Endothelial cell of umbilical vein (primary cell): Measurements from ENCODE around the gene CACNB1. TPM values are rescaled to one million over a fixed set of nuclear protein-coding genes. Genes with fewer than 3 reads are reported as not detected.

Source experiments
- BruUV-seq: library from RNA; stranded (reverse); fragments of 400-500 nt; replicated peaks from 2 replicates; lab custom pipeline; 2021; lab: Mats Ljungman, UMichigan
- CTCF ChIA-PET: fragments of 300-600, 350-600 bp; sonication (Branson Sonifier 250); formaldehyde crosslinking; loops from one replicate; lab custom pipeline; 2021; ENCODE audit warnings: antibody characterized with exemption, inconsistent platforms; lab: Charles Lee
- POLR2A ChIA-PET: fragments of 300-600, 350-600 bp; sonication (Branson Sonifier 250); formaldehyde crosslinking; loops from one replicate; lab custom pipeline; 2021; ENCODE audit warnings: antibody characterized with exemption, inconsistent platforms; lab: Charles Lee
- DNase-seq: peaks from one replicate; pipeline ENCODE4 v3.0.0-alpha.2; 2011; ENCODE audit warnings: low read depth, low spot score
- FAIRE-seq: peaks from 2 replicates; lab custom pipeline; 2011; peaks lifted over from hg19 to GRCh38; lab: Jason Lieb, UNC
- H2AFZ ChIP-seq: 2 replicates; pipeline ENCODE4 v1.6.0; 2012; ENCODE audit warnings: low read depth, low read length, control low read depth, inconsistent platforms
- H3K27ac ChIP-seq: 2 replicates; pipeline ENCODE4 v1.5.1; 2011; ENCODE audit warnings: low read depth, mild to moderate bottlenecking, control low read depth, low read length, moderate library complexity; ENCODE audit not compliant: insufficient read depth
- H3K27me3 ChIP-seq, 2 experiments: 2 replicates each; pipeline versions ENCODE4 v1.6.0 to v1.6.1; 2011; ENCODE audit warnings: low read length in 2 of 2, mixed read lengths in 1 of 2; ENCODE audit not compliant: control insufficient read depth in 2 of 2, insufficient read depth in 2 of 2
- H3K36me3 ChIP-seq, 2 experiments: 2 replicates in 1 of 2; 3 replicates in 1 of 2; pipeline ENCODE4 v1.5.1; 2011; ENCODE audit warnings: low read length in 2 of 2, mild to moderate bottlenecking in 1 of 2, moderate library complexity in 1 of 2; ENCODE audit not compliant: control insufficient read depth in 2 of 2, insufficient read depth in 2 of 2; ENCODE audit errors: extremely low read depth in 1 of 2
- H3K4me1 ChIP-seq: 3 replicates; pipeline ENCODE4 v1.5.1; 2011; ENCODE audit warnings: mild to moderate bottlenecking, low read length; ENCODE audit not compliant: control insufficient read depth, insufficient read depth; ENCODE audit errors: extremely low read depth
- H3K4me2 ChIP-seq: 2 replicates; pipeline ENCODE4 v1.6.1; 2011; ENCODE audit warnings: low read length, control low read depth, mixed read lengths; ENCODE audit not compliant: insufficient read depth
- H3K4me3 ChIP-seq, 3 experiments: fragments of 200-600 bp in 1 of 3; sonication (generic), shearing (Covaris generic) in 1 of 3; replicated peaks in 1 of 3; 2 replicates each; pipeline ENCODE4 v1.5.1; 2011 to 2016; ENCODE audit warnings: control low read depth in 3 of 3, low read length in 3 of 3, mild to moderate bottlenecking in 2 of 3, inconsistent platforms in 1 of 3, low read depth in 1 of 3, moderate library complexity in 1 of 3; ENCODE audit not compliant: insufficient read depth in 1 of 3
- H3K79me2 ChIP-seq: 2 replicates; pipeline ENCODE4 v1.6.0; 2012; ENCODE audit warnings: low read length, inconsistent platforms; ENCODE audit not compliant: control insufficient read depth, insufficient read depth
- H3K9ac ChIP-seq: replicated peaks from 2 replicates; pipeline ENCODE3; 2011; ENCODE audit warnings: low read length, control low read depth; ENCODE audit not compliant: insufficient read depth; ENCODE audit errors: extremely low read depth
- H3K9me1 ChIP-seq: replicated peaks from 3 replicates; pipeline ENCODE4 v1.6.0; 2011; ENCODE audit warnings: mild to moderate bottlenecking, low read length; ENCODE audit not compliant: control insufficient read depth, insufficient read depth; ENCODE audit errors: extremely low read depth
- H3K9me3 ChIP-seq: replicated peaks from 2 replicates; pipeline ENCODE4 v1.5.1; 2012; ENCODE audit warnings: low read length, inconsistent platforms; ENCODE audit not compliant: control insufficient read depth, insufficient read depth
- H4K20me1 ChIP-seq: replicated peaks from 2 replicates; pipeline ENCODE3; 2011; ENCODE audit warnings: mild to moderate bottlenecking, low read length; ENCODE audit not compliant: control insufficient read depth, insufficient read depth; ENCODE audit errors: extremely low read depth
- EZH2 ChIP-seq: IDR thresholded peaks from 2 replicates; pipeline ENCODE4 v1.6.1; 2012; ENCODE audit warnings: borderline replicate concordance, low read depth, mild to moderate bottlenecking, moderate library complexity, low read length, inconsistent platforms; ENCODE audit not compliant: severe bottlenecking
- FOS ChIP-seq: IDR thresholded peaks from 2 replicates; pipeline ENCODE4 v1.6.1; 2011; ENCODE audit warnings: mild to moderate bottlenecking, low read length, moderate library complexity, borderline replicate concordance; ENCODE audit not compliant: insufficient read depth
- GATA2 ChIP-seq: IDR thresholded peaks from 2 replicates; pipeline ENCODE4 v1.7.0; 2011; ENCODE audit warnings: low read depth, mild to moderate bottlenecking, moderate library complexity, mixed read lengths, low read length; ENCODE audit not compliant: insufficient read length, insufficient read depth
- JUN ChIP-seq: IDR thresholded peaks from 2 replicates; pipeline ENCODE4 v1.6.1; 2011; ENCODE audit warnings: borderline replicate concordance, low read depth; ENCODE audit not compliant: insufficient read length, insufficient read depth
- MAX ChIP-seq: IDR thresholded peaks from 2 replicates; pipeline ENCODE4 v1.6.1; 2011; ENCODE audit not compliant: insufficient read depth, insufficient read length
- MYC ChIP-seq: IDR thresholded peaks from one replicate; pipeline ENCODE4 v1.6.1; 2011; ENCODE audit warnings: mild to moderate bottlenecking, low read depth, low read length
- POLR2A ChIP-seq: IDR thresholded peaks from 2 replicates; pipeline ENCODE4 v1.6.1; 2012; ENCODE audit warnings: low read depth, mild to moderate bottlenecking, control low read depth, low read length
- POLR2AphosphoS5 ChIP-seq: IDR thresholded peaks from 2 replicates; pipeline ENCODE4 v1.6.1; 2012; ENCODE audit warnings: low read depth, mild to moderate bottlenecking, control low read depth, low read length, moderate library complexity; ENCODE audit not compliant: insufficient read depth
- dilution Hi-C: fragments of 300-500 bp; cut with MboI; formaldehyde crosslinking; loops from one replicate; pipeline ENCODE4 v1.15.0; 2019; ENCODE audit warnings: low sequenced_read_pairs; ENCODE audit not compliant: extremely low pct_ligation_motif_present
- intact Hi-C: fragments of 100-400 bp; cut with micrococcal nuclease; formaldehyde crosslinking; loops from one replicate; pipeline ENCODE4 v1.10.0; 2022
- polyA plus RNA-seq, 4 experiments: library from polyadenylated mRNA; depleted of rRNA in 3 of 4; stranded (reverse) in 3 of 4; unstranded in 1 of 4; fragments of >200 nt; gene quantifications; 2 replicates each; pipeline versions ENCODE4 v1.2.1 to v1.2.3, GENCODE V29; 2011 to 2012; ENCODE audit warnings: missing spikeins in 1 of 4
- total RNA-seq: library from RNA; stranded (reverse); gene quantifications from 2 replicates; pipeline ENCODE4 v1.2.3, GENCODE V29; 2021
- TF ChIP-seq, protein P1 (sequence below), 2 donors: IDR thresholded peaks; 1 replicate in 1 of 2; 2 replicates in 1 of 2; pipeline ENCODE4 v1.5.1; 2011; ENCODE audit warnings: low read length in 2 of 2, mild to moderate bottlenecking in 2 of 2, moderate library complexity in 2 of 2, control low read depth in 1 of 2, inconsistent platforms in 1 of 2, low read depth in 1 of 2; ENCODE audit not compliant: insufficient read depth in 1 of 2; ENCODE audit errors: extremely low read depth in 1 of 2

CACNB1 gene
- total and polyA plus RNA-seq, 2 donors (not counting 3 experiments of a cell fraction or from before 2014, with no cell fraction given), result 4.7 to 12.3 TPM

GRCh38 chr17:39155654-39156053 lies 41.8 kb downstream of the CACNB1 start:
- no peak overlapping the region for H3K9ac ChIP-seq
- no peak for TF ChIP-seq JUN
- TF ChIP-seq MYC, result no peak
- TF ChIP-seq, protein P1, sequence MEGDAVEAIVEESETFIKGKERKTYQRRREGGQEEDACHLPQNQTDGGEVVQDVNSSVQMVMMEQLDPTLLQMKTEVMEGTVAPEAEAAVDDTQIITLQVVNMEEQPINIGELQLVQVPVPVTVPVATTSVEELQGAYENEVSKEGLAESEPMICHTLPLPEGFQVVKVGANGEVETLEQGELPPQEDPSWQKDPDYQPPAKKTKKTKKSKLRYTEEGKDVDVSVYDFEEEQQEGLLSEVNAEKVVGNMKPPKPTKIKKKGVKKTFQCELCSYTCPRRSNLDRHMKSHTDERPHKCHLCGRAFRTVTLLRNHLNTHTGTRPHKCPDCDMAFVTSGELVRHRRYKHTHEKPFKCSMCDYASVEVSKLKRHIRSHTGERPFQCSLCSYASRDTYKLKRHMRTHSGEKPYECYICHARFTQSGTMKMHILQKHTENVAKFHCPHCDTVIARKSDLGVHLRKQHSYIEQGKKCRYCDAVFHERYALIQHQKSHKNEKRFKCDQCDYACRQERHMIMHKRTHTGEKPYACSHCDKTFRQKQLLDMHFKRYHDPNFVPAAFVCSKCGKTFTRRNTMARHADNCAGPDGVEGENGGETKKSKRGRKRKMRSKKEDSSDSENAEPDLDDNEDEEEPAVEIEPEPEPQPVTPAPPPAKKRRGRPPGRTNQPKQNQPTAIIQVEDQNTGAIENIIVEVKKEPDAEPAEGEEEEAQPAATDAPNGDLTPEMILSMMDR (IDR thresholded peaks at IDR 0.05; ENCODE audit: extremely low read depth in 1 of 2, insufficient read depth in 1 of 2, low read depth in 1 of 2, low read length in 2 of 2), result no peak
- TF ChIP-seq FOS, result no peak
- TF ChIP-seq POLR2AphosphoS5, result no peak
- no peak for TF ChIP-seq MAX
- no peak for TF ChIP-seq GATA2
- TF ChIP-seq EZH2, result no peak
- TF ChIP-seq POLR2A, result no peak
- H3K9me1 ChIP-seq, result no peaks in the 10 kb centered on the region
- peaks cover 7 to 12% of the 10 kb centered on the region in 2 experiments for H3K27me3 ChIP-seq
- DNase-seq (no peak), FAIRE-seq (no peak)
- no peaks in the 10 kb centered on the region for H3K36me3 ChIP-seq
- no peak overlapping the region for H3K27ac ChIP-seq
- no TSS peak for BruUV-seq
- dilution Hi-C loops (no loop called here), intact Hi-C loops (no loop called here)
- CTCF ChIA-PET, result interaction anchor here (1.2 to 2.1 kb wide), 3 partner anchors 9 to 76 kb away, joined by 3 to 10 read pairs (median 8); no protein-coding TSS in a partner anchor
- no peak overlapping the region for H3K4me2 ChIP-seq
- peaks cover 8% of the 10 kb centered on the region for H3K4me1 ChIP-seq
- no peaks in the 10 kb centered on the region for H4K20me1 ChIP-seq
- no peaks in the 10 kb centered on the region for H3K9me3 ChIP-seq
- no peak overlapping the region for H3K4me3 ChIP-seq
- POLR2A ChIA-PET, result no interaction called here
- H2AFZ ChIP-seq, result no peak overlapping the region
- H3K79me2 ChIP-seq, result no peaks in the 10 kb centered on the region
